ENCODE data around the gene GNA12.
"Not testable (repeated sequence)": the region's sequence is repeated elsewhere in the genome, so short reads cannot be mapped to it uniquely, and the experiment has no call there.

GNA12 gene

DNA sequence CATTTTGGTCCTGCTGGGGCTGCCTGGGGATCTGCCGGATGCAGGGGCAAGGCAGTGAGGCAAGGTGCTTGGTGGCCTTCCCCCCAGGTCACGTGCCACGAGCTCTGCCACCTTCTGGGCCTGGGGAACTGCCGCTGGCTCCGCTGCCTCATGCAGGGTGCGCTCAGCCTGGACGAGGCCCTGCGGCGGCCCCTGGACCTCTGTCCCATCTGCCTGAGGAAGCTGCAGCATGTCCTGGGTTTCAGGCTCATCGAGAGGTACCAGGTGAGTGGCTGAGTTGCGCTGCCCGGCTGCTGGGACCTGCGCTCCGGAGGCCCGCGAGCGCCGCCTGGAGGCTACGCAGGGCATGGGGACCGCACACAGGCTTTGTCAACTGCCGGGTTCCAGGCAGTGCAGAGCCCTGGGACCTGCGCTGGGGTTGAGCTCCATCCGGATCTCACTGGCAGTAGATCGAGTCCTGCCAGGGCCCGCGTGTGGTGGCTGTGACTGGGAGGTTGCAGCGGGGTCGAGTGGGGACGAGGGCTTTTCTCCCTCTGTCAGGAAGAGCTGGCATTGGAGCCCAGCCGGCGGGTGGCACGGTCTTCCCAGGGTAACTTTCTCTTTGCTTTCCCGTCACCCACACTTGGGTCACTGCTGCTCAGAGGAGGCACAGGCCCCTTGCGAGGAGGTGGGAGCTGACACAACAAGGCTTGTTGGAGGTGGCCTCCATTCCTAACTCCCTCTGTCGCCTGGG, 134.4 kb downstream of the GNA12 start:
- peak; percentile 80 for DNase-seq

DNA sequence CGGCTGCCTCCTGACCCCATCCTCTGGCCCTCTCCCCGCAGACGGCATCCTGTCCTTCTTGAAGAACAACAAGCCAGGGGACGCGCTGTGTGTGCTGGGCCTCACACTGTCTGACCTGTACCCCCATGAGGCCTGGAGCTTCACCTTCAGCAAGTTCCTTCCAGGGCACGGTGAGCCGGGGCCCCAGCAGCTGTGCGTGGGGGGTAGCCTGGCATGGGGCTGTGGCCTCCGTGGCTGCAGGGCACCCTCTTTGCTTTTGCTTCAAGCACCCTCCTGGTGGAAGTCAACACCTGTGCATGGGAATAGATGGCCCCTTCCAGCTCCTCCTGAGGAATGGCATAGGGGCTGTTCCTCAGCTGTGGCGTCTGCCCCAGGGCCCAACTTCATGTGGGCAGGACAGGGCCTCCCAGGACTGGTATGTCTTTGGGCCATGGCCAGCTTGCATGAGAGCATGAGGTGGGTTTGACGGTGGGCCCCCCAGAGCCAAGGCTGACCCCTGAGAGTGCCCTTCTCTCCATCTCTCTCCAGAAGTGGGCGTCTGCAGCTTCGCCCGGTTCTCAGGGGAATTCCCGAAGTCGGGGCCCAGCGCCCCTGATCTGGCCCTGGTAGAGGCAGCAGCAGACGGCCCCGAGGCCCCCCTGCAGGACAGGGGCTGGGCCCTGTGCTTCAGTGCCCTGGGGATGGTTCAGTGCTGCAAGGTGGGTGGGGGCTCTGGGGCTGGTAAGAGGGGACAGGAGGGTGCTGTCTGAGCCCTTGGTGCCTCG, 135.4 kb downstream of the GNA12 start:
- DNase-seq: no peak

DNA sequence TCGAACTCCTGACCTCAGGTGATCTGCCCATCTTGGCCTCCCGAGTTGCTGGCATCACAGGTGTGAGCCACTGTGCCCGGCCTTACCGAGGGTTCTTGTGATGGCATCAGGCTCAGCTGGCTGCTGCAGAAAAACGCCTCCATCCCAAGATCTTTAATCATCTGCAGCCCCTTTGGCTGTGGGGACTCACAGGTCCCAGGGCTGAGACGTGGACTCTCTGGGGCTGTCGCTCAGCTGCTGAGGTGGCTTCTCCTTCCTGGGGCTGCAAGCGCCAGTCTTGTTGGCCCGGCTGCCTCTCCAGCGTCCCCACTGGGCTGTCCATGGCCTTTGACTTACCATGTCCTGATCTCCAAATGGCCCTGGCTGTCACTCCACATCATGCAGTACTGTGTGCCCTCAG, 136.1 kb downstream of the GNA12 start:
- DNase-seq: no peak

DNA sequence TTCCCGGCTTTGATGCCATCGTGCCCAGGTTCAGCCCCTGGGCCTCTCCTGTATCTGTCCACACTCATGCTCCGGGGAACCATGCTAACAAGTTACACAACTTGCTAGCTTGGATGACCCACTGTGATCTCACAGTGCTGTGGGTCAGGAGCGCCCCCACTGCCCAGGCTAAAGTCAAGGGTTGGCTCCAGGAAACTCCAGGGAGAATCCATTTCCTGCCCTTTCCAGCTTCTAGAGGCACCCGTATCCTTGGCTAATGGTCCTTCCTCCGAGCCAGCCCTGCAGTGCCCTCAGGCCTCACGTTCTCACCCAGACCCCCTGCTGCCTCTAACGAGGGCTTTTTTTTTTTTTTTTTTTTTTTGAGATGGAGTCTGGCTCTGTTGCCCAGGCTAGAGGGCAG, 136.6 kb downstream of the GNA12 start:
- no peak for DNase-seq

DNA sequence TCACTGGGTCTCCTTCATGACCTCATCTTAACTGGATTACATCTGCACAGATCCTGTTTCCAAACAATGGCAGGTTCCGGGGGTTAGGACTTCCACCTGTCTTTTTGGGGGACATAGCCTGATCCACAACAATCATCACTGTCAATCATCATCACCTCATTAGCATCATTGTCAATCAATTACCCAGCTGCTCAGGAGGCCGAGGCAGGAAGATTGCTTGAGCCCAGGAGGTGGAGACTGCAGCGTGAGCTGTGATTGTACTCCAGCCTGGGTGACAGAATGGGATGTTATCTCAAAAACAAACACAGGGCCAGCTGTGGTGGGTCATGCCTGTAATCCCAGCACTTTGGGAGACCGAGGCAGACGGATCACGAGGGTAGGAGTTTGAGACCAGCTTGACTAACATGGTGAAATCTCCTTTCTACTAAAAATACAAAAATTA, 137.4 kb downstream of the GNA12 start:
- no peak for DNase-seq

DNA sequence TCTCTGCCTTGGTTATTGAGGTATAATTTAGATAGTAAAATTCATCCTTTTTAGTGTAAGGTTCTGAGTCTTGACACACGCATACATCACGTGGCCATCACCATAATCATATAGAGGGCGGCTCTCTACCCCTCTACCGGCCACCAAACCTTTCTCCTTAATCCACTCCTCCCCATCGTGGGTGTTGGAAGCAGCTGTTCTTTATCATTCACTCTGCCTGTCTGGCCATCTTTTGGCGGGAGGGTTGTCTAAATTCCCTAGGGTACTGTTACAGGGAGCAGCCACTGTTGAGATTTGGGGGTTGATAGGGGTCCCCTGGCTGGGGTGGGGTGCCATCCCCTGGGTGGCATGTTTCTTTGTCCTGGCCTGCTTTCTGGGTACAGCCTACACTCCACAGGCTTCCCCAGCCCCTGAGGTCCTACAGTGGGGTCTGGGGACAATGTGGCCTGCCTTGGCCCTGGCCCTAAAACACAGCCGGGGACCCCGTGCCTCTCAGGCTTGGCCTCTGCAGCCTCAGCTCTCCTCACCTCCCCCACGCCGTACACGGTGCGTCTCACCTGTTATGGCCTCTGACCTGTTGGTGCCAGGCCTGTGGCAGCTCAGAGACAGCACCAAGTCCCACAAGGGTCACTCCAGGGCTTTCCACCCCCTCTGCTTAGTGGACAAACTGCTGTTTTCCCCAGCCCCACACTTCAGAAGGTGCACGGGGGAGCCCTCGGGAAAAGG, 138.6 kb downstream of the GNA12 start:
- DNase-seq: no peak

DNA sequence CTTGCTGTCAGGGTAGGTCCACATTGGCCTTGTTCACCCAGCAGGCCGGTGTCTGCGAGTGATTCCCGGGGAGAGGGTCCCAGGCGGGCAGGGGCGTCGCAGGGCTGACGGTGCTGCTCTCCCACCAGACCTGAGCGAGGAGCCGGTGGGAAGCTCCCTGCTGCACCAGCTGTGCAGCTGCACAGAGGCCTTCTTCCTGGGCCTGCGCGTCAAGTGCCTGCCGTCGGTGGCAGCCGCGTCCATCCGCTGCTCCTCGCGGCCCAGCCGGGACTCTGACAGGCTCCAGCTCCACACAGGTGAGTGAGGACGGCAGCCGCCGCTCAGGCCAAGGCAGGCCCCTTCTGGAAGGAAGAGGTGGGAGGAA, 141.5 kb downstream of the GNA12 start:
- no peak for DNase-seq

DNA sequence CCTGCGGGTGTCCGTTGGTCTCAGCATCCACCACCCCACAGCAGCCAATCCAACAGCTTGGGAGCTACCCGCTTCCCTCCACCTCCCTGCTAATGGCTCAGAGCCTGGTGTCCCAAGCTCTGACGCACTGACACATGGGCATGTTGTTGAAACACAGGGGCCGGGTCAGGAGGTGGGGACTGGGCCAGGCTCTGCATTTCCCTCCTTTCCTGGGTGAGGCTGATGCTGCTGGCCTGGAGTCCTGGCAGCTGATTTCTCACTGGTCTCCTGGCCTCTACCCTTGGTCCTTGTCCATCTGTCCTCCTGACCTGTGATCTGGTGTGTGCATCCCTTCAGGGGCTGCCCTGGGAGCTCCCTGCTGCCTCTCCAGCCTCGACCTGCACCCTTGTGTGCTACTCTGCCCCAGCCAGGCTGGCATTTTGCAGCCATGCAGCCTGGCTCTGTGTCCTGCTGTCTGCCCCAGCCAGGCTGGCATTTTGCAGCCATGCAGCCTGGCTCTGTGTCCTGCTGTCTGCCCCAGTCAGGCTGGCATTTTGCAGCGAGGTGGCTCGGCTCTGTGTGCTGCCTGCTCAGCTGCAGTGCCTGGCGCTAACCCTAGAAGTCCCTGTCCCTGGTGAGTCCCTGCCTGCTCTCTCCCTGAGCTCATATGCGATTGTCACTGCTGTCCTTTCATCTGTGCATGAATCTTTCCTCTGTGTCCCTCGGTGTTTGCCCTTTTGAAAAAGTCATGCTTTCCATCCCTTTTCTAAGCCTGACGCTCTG, 142.1 kb downstream of the GNA12 start:
- no peak for DNase-seq

DNA sequence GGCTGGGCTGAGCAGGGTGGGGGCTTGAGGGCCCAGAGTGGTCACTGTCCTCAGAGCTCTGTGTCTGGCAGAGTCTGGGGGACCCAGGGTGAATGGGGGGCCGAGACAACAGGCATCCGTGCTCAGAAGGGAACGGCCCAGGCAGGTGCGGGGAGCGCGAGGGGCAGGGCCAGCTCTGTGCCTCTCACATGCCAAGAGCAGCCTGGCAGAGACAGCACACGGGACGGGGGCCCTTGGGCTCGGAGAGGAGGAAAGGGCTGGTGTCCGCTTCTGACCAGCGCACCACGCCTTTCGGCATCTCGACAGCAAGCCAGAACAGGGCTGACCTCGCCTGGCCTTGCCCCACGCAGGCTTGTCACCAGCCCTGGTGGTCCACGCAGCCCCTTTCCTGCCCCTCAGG, 142.7 kb downstream of the GNA12 start:
- no peak for DNase-seq

DNA sequence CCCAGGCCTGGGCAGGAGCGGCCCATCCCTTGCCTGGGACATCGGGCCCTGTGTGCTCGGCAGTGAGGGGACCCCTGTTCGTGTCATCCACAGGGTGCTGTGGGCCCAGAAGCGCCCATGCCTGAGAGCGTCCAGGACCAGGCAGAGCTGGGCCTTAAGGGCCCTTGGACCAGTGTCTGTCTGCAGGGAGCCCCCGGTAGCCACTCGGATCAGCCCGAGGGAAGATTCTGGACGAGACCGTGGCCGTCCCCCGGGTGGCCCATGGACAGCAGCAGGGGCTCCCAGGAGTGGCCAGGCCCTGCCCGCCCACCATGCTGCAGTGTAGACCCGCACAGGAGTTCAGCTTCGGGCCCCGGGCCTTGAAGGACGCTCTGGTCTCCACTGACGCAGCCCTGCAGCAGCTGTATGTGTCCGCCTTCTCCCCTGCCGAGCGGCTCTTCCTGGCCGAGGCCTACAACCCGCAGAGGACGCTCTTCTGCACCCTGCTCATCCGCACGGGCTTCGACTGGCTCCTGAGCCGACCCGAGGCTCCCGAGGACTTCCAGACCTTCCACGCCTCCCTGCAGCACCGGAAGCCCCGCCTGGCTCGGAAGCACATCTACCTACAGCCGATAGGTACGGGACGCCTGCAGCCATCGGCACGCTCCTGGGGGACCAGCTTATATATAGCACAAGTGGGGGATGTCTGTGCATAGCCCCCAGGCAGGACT, 143.8 kb downstream of the GNA12 start:
- DNase-seq: no peak

DNA sequence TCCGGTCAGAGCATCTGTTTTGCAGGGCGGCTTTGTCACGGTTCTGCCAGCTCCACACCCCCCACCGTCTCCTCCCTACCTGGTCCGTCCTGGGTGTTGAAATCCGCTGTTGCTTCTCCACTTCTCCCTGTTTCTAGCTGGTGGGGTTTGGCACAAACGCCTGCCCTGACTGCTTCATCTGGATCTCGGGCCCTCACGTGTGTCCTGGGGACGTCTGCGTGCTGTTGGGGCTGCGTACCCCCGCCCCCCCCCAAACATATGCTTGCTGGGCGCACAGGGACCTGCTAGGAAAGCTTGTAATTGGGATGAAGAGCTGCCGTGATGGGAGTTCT, 144.9 kb downstream of the GNA12 start:
- DNase-seq: no peak

DNA sequence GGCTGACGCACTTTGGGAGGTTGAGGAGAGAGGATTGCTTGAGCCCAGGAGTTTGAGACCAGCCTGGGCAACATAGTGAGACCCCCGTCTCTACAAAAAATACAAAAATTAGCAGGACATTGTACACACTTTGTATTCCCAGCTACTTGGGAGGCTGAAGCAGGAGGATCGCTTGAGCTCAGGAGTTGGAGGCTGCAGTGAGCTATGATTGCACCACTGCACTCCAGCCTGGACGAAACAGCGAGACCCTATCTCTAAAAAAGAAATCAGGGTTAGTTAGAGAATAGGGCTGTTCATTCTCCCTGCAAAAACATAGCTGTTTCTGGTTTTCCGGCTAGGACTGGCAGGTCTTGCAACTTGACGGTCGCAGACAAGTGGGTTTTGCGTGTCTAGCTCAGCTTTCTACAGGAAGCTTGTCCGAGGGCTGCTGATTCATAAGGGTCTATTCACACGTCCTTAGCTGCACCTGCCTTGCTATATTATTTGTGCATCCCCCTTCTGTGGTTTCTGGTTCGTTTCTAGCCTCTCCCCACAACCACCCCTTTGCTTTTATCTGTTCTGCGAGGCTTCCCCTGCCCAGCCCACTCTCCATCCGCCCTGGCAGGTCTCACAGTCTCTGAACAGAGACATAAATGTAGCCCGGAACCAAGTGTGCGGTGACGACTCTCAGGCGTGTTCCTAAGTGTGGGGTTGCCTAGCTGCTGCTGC, 145.4 kb downstream of the GNA12 start:
- DNase-seq: peak; percentile 60 to 64

DNA sequence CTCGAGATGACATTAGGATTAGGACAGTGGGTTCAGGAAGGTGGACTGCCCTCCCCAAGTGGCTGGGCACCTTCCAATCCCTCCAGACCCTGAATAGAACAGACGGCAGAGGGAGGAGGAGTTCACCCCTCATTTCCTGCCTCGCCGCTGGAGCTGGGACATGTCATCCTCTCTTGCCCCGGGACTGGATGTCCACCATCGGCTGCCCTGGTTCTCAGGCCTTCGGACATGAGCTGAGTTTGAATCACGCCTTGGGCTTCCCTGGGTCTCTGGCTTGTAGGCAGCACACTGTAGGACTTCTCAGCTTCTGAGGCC, 150.0 kb downstream of the GNA12 start:
- not testable (repeated sequence) for DNase-seq

DNA sequence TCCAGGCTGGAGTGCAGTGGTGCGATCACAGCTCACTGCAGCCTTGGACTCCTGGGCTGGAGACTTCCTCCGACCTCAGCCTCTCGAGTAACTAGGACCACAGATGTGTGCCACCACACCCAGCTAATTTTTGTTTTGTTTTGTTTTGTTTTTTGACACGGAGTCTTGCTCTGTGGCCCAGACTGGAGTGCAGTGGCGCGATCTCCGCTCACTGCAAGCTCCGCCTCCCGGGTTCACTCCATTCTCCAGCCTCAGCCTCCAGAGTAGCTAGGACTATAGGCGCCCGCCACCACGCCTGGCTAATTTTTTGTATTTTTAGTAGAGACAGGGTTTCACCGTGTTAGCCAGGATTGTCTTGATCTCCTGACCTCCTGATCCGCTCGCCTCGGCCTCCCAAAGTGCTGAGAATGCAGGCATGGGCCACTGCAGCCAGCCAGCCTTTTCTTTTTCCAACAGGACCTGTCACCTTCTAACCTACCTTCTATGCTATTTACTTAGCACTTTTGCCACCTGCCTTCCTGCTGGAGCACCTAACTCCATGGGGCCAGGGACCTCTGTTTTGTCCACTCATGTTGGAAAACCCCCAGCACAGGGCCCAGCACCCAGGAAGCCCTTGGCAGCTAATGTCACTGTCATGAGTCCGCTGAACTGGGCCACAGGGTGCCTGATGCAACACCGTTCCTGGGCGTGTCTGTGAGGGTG, 150.5 kb downstream of the GNA12 start:
- DNase-seq: peak in 1 of 2 donors; percentile 68

DNA sequence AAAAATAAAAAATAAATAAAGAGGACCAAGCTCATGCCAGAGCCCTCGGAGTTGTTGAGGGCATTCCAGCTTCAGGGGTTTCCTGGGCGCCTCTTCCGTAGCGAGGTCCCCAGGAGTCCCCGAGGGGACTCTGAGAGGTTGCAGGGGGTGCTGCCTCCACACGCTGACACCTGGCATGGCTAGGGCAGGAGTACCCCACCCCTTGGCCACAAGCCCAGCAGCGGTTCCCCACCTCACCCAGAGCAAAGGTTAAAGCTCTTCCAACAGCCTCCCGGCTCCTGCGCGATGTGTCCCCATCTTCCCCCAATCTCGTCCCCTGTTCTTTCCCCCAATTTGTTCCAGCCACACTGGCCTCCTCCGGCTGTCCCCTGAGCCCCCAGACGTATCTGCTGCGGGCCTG, 151.6 kb downstream of the GNA12 start:
- DNase-seq: no peak

DNA sequence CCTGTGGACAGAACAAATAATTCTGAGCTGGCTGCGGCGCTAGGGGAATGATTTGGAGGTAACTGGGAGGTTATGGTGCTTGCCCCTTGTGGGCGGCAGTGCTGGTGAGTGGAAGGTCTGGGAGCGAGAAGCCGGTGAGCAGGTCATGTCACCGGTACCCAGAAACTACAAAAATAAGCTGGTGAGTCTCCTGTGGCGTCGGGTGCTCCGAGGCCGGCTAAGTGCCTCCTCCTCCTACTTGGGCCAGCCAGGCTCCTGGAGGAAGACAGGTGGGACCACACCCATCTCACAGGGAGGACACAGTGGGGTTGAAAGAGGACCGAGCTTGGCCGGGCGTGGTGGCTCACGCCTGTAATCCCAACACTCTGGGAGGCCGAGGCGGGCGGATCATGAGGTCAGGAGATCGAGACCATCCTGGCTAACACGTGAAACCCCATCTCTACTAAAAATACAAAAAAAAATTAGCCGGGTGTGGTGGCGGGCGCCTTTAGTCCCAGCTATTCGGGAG, 152.1 kb downstream of the GNA12 start:
- DNase-seq: not testable (repeated sequence)

DNA sequence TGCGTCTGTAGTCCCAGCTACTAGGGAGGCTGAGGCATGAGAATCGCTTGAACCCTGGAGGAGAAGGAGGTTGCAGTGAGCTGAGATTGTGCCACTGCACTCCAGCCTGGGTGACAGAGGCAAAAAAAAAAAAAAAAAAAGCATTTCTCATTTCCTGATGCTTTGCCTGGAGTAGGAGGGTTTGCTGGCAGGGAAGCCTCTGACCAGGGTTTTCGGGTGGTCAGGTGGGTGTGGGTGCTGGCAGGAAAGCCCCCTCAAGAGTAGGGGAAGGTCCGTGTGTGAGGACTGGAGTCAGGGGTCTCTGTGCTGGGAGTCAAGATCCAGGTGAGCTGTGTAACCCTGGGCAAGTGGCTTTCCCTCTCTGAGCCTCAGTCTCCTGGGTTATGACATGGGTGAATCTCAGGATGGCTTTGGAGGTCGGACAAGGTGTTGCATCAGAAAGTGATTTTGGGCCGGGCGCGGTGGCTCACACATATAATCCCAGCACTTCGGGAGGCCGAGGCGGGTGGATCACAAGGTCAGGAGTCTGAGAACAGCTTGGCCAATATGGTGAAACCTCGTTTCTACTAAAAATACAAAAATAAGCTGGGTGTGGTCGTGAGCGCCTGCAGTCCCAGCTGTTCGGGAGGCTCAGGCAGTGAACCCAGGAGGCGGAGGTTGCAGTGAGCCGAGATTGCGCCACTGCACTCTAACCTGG, 152.9 kb downstream of the GNA12 start:
- peak in 1 of 2 donors; percentile 39 for DNase-seq

DNA sequence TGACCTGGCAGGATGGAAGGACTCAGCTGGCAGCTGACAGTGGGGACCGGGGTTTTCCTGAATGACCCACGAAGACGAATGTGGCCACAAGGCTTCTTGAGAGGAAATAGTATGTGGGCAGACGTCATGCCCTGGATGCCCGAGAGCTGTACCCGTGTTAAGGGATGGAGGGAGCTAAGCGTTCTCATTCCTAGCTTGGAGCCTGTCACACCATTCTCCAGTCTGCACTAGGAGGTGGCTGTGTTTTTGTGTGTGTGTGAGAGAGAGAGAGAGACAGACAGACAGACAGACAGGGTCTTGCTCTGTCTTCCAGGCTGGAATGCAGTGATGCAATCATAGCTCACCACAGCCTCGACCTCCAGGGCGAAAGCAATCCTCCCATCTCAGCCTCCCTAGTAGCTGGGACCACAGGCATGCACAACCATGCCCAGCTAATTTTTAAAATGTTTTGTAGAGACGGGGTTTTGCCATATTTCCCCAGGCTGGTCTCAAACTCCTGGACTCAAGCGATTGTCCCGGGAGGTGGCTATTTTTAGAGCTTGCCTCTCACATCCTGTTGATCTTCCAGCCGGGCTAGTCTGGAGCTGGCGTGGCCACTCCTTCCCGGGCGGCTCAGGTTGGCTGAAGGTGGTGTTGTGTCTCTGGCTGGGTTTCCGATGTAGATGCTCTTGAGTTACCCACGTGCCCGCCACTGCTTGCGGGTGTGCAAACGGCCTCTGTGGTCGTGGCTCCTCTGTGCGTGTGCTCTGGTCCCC, 154.0 kb downstream of the GNA12 start:
- peak in 1 of 2 donors; percentile 25 for DNase-seq

DNA sequence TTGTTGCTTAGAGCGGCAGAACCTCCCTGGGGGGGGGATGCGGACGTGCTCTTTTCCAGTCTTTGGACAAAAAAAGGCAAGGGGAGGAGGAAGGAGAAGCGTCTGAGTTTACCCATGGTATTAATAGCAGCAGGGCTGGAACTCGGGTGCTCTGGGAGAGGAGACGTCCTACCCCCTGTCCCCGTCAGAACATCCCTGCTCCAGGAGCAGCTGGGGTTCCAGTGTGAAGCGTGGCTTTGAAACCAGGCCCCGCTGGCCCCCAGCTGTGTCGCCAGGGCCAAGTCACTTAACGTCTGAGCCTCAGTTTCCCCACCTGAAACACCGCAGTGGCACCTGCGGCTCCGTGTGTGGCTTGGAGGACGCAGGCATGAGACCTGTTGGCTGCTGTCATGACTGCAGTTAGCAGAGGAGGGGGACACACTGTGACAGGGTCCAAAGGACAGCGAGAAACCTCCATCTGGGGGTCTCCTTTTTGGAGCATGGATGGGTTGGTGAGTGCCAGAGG, 154.7 kb downstream of the GNA12 start:
- DNase-seq: no peak
